ENCODE measurements around the gene PRDM15. TPM values are rescaled to one million over a fixed set of nuclear protein-coding genes. Genes with fewer than 3 reads are reported as not detected.

The PRDM15 gene, protein sequence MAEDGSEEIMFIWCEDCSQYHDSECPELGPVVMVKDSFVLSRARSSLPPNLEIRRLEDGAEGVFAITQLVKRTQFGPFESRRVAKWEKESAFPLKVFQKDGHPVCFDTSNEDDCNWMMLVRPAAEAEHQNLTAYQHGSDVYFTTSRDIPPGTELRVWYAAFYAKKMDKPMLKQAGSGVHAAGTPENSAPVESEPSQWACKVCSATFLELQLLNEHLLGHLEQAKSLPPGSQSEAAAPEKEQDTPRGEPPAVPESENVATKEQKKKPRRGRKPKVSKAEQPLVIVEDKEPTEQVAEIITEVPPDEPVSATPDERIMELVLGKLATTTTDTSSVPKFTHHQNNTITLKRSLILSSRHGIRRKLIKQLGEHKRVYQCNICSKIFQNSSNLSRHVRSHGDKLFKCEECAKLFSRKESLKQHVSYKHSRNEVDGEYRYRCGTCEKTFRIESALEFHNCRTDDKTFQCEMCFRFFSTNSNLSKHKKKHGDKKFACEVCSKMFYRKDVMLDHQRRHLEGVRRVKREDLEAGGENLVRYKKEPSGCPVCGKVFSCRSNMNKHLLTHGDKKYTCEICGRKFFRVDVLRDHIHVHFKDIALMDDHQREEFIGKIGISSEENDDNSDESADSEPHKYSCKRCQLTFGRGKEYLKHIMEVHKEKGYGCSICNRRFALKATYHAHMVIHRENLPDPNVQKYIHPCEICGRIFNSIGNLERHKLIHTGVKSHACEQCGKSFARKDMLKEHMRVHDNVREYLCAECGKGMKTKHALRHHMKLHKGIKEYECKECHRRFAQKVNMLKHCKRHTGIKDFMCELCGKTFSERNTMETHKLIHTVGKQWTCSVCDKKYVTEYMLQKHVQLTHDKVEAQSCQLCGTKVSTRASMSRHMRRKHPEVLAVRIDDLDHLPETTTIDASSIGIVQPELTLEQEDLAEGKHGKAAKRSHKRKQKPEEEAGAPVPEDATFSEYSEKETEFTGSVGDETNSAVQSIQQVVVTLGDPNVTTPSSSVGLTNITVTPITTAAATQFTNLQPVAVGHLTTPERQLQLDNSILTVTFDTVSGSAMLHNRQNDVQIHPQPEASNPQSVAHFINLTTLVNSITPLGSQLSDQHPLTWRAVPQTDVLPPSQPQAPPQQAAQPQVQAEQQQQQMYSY
- total RNA-seq = 6.4 TPM

DNA sequence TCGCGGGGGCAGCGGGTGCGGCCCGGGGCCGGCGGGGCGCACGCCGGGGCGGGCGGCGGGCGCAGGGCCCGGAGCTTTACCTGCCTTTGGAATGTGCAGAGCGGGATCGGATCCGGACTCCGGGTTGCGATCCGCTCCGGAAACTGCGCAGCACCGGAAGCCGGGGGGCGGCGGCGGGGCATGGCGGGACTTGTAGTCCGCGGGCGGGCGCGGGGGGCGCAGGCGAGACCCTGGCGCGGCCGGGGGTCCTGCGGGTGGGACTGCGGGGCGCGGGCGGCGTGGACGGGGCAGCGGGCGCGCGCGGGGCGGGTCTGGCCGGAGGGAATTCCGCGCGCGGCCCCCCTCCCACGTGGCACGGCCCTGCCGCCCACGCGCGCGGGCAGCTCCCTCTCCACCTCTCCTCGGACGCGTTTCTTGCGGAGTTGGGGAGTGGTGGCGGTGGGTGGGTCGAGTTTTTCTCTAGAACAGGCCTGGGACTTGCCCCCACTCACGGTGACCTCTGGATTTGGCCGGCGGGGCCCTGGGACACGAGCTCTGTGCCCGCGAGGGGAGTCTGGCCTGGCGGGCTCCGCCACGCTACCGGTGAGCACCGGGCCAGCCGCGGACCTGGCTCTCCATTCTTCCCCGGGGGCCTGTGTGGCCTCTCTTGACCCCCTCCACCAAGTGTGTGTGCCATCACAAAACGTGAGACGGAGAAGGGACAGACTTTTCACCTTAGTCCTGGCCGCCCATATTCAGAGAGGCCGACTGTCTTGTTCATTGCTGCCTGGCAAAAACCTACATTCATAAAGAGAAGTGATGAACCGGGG lies at the start of gene PRDM15:
Gene PRDM15 (minus strand): TSS at position 155 of the 809 bp plus-strand sequence. CDS start 18,981 bp downstream, outside the sequence.
- peak; percentile 76 for DNase-seq (ENCODE audit: low spot score)

DNA sequence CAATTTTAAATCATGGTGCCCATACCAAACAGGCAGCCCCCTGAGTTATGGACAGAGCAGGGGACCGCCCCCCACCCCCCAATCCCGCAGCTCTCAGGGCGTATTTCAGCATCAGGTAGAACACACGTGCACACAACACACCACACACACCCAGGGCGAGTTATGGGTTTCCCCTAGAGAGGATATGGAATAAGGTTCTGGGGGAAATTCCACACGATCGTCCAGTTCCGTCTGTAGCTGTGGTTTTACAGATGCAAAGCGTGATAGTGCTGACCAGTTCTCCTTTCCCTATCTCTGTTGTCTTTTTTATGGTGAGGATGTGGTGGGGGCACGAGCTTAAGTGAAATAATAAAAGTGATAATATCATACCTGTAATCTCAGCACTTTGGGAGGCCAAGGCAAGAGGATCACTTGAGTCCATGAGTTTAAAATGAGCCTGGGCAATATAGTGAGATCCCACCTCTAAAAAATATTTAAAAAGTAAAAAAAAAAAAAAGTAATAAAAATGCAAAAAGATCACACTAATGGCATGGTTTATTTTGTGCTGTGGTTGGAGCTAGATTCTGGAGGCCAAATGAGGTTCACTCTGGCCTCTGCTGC lies 49.6 kb upstream of the PRDM15 start:
- DNase-seq (ENCODE audit: low spot score) = no peak

DNA sequence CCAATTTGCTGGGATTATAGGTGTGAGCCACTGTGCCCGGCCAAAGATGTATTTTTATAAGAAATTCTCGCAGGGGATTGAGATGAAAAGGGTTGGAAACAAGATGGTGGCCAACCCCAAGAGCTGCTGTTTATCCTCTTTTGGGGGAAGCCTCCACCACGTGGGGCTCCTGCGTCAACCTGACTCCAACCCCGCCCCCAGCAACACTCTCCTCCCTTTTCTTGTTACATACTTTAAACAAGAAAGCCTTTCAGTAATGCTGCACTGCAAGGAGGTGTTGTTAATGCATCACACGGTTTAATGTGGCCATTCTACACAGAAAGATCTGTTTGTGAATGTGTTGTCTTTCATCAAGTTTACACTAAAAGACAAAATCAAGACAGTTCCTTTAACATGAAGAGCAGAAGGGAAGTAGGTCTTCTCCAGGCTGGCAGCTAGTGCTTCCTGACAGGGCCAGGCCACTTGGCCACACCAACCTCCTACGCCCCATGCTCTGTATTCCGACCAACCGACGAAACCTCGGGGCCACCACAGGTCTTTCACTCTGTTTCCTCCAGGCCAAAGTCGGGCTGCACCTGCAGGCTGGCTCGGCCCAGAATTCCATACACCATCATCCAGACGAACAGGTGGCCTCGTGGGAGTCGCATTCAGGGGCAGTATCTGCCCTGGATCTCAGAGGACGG lies 48.7 kb upstream of the PRDM15 start:
- no peak for DNase-seq (ENCODE audit: low spot score)

DNA sequence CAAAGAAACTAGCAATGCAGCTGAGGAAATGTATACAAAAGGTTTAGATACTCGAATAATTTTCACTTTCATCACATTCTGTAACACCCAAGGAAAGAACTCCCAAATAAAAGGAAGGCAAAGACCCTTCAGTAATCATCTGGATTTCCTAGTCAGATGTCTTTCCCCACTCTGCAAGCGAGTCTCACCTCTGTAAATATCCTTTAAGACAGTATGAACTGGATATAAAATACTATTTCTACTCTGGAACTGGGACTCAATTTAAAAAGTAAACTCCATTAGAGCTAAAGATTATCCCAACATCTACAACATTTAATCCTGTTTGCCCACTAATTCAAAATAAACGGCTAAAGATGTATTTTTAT lies 47.6 kb upstream of the PRDM15 start:
- no peak for DNase-seq (ENCODE audit: low spot score)

DNA sequence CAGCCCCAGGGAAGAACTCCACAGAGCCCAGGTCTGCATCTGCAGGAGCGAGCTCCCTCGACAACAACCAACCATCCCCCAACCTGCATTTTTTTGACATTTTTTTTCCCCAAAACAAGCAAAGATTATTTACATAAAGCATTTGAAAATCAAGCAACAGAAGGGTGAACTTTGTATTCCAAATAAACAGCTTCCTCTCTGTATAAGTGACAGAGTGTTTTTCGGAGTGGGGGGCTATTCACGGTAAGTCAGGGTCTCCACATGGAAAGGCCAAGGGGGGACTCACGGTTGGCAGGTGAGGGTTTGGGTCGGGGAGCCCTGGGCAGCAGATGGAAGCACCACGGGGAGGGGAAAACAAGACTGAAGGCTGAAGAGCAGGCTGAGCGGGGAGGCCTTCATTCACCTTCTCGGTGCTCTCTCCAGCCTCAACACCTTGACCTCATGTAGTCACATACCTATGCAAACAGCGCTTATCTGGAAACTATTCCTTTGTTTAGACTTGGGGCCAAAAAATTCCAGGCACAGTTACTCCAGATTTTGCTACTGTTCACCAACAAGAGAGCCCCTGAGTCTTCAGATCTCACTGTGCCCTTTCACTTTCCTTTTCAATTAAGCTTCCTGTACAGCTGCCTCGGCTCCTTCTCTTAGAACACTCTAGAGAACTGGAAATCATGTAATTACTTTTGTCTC lies 47.1 kb upstream of the PRDM15 start:
- peak; percentile 32 for DNase-seq (ENCODE audit: low spot score)

DNA sequence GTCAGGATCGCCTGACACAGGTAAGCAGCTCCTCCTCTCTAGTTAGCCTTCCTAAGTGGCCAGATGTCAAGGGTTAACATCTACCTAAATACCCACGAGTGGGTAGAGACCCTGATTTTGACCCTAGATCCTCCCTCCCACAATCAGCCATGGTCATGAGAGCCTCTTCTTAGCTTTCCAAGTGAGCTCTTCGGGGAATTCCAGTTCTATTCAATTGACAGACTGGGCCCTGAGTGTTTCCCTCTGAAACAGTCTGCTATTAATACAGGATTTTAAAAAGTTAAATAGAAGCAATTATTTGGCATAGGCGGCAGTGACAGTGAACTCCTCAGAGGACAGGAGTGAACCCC lies 46.6 kb upstream of the PRDM15 start:
- no peak for DNase-seq (ENCODE audit: low spot score)

DNA sequence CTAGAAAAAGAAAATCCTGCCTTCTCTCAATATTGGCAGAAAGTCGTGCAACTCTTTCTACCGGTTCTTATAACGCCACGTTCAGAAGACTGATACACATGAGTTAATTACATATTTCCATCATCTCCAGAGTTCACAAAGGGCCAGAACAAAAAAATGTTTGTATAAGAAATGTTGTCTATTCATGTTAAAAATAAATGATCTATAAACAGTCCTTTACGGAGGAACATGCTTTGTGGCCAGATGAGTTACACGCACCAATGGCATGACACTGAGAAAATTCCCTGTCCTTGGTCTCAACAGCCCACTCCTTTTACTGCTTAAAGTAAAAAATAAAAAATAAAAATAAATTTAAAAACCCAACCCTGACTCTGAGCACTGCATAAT lies 45.2 kb upstream of the PRDM15 start:
- DNase-seq (ENCODE audit: low spot score) = no peak

DNA sequence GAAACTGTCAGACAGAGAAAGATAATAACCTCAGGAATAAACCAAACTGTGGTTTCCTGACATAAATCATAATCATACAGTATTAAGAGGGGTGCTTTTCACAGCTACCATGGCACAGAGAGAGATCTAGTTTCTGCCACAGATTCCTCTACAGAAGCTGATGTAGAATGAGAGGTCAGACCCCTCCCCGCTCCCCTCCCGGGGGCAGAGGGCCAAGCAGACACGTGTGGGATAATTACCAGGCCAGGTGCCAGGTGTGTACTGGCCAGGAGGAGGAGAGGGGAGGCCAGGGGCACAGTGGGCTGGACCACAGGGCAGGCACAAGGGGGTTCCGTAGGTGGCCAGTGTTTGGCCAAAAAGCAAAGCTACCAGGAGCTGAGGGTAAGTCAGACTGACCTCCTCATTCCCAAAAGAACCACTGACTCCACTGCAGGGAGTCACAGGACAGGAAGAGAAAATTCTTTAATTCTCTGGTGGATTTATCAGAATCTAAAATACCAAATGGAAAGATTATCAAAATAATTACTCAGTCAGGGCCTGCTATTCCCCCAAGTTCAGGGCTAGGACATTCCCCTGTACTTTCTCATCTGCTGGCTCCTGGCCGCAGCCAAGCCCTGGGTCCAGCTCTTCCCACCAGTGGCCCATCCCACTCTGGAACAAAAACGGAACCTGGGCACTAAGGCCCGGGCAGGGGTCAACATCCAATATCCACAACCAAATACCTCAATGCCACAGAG lies 44.7 kb upstream of the PRDM15 start:
- DNase-seq (ENCODE audit: low spot score) = no peak

DNA sequence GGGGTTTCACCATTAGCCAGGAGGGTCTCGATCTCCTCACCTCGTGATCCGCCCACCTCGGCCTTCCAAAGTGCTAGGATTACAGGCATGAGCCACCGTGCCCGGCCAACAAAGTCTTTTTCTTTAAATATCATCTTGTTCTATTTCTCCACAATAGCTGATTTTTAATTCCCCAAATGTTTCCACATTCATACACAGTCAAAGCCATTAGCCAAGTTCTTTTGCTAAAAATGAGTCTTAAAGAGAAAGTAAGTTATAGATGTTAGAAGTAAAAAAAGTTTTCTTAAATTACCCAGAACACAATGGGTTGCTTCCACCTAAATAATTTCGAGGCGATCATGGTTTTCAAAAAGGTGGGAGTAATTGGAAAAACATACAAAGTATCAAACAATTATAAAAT lies 44.0 kb upstream of the PRDM15 start:
- no peak for DNase-seq (ENCODE audit: low spot score)

DNA sequence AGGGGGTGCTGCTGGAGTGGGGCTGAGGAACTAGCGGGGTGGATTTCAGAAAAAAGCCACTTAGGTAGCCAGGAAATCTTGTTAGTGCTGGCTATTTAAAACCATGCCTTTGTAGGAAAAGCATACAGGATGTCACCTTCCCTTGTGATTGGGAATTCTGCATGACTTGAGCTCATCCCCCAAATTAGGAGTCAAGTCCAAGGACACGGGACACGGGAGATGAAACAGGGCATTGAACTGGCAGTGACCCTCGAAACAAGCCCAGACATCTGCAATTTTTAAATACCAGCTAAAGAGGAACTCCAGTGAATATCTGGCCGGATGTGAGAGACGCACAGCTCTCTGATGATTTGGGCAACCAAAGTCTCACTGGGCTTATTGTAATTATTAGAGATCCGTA lies 41.9 kb upstream of the PRDM15 start:
- no peak for DNase-seq (ENCODE audit: low spot score)

DNA sequence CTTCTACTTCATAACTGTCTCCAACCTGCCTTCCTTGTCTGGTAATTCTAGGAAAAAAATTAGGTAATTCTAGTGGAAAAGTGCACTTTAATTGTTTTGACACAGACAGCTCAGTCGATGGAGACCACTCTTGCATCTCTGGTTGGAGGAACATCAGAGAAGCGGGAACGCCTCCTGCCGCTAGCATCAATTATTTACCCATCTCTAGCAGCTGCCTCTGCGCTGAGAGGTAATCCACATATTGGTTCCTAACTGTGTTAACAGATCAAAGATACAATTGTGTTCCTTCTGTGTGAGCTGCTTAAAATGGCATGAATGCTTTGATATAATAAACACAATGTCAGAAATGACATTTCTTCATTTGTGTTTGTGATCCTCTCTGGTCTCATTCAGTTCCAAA lies 41.3 kb upstream of the PRDM15 start:
- DNase-seq (ENCODE audit: low spot score) = no peak

DNA sequence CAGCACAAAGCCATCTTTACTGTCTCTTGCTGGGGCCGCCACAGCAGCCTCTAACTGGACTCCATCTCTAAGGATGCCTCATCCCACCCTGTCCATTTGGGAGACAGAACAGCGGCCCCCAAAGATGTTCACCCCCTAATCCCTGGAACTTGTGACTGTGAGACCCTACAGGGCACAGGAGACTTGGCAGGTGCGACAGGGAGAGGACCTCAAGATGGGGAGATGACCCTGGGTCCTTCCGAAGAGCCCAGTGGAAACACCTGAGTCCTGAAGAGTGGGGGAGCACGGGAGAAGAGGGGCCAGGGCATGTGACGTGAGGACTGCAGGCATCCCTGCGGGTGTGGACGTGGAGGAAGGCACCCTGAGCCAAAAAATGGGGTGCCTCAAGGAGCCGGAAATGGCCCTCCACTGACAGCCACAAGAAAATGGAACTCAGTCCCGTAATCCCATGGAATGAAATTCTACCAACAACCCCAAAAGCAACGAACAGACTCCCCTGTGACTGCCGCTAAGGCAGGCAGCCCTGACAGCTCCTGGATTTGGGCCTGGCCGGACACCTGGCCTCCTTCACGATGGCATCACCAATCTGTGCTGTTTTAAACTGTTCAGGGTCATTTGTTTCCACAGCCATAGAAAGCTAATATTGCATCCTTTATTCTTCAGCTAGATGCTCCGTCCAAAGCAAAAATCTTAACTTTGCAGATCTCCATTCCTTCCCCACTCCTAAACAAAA lies 40.7 kb upstream of the PRDM15 start:
- DNase-seq (ENCODE audit: low spot score) = no peak

DNA sequence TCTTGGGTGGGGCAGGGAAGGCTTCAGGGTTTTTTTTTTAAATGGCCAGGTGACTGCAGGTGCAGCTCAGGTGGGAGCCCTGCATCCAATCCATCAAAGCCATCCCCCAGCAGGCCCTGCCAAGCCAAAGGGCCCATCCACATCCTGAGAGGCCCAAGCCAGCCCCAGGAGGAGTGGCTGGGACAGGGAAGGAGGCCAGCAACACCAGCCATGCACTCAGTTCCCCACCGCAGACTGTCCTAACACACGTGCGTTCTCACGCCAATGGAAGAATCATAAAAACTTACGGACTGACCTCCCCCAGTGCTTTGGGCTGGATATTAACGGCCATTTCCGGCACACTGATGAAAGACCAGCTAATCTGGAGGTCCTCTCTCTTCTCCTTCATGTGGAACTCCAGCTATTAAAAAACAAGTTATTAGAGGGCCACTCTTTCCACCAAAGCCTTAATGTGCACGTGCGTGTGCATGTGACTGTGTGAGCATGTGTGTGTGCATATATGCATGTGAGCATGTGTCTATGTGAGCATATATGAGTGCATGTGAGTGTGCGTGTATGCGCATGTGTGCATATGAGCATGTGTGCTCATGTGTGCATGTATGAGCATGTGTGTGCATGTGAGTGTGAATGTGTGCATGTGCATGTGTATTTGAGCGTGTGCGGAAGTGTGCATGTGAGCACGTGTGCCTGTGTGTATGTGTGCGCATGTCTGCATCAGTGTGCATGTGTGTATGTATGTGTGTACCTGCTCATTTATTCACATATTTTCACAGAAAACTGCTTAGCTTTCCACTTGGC lies 39.6 kb upstream of the PRDM15 start:
- DNase-seq (ENCODE audit: low spot score) = no peak

DNA sequence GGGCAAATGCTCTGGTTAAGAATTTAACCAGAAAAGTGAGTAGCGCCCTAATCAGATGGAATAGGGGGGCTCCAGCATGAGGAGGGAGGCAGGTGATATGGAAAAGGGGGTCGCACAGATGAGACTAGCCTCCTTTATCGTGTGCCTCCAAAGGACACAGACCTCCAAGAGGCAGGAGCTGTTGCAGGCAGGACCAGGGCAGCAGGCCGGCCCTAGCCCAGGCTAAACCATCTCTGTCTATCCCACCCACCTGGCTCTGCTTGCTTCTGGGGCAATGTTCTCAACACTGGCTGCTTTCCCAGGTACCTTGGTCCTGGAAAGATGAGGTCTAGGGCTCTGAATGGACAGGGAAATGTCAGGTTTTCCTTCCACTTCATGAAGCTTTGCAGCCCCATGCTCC lies 38.4 kb upstream of the PRDM15 start:
- DNase-seq (ENCODE audit: low spot score) = no peak

DNA sequence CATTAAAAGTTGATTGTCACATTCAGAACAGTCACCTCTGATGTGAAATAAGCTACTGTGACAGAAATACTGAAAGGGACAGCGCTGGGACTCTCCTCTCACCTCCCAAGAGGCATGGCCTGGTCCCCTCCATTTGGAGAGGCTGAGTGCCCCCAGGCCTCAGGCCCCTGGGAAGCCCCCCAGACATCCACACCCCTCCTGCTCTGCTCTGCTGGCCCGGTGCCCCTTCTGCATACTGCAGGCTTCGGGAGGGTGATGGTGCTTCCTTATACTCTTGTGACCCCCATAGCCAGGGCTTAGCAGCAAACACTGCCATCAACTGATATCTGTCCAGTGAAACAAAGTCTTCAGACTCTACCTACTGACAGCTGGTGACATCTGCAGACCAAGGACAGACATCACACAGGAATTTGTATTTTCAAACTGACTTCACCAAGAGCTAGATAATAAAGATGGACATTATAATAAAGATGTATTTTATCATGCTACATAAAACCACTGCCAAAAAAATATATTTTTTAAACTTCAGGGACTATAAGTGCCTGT lies 37.8 kb upstream of the PRDM15 start:
- DNase-seq (ENCODE audit: low spot score) = no peak

DNA sequence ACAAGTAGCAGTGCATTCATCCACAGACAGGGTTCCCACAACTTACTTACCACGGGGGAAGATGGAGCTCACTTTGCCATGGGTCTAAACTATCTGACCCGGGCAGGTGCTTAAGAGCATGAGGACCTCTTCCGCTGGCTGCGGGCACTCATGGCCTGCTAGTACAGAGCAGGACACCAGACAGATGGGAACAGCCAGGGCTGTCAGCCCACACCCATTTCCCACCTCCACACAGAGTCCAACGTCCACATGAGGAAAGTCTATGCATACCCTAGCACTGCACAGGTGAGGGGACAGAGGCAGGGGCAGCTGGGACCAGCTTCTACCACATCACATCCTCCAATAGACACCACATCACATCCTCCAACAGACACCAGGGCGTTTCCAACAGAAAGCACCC lies 35.8 kb upstream of the PRDM15 start:
- DNase-seq (ENCODE audit: low spot score) = no peak

DNA sequence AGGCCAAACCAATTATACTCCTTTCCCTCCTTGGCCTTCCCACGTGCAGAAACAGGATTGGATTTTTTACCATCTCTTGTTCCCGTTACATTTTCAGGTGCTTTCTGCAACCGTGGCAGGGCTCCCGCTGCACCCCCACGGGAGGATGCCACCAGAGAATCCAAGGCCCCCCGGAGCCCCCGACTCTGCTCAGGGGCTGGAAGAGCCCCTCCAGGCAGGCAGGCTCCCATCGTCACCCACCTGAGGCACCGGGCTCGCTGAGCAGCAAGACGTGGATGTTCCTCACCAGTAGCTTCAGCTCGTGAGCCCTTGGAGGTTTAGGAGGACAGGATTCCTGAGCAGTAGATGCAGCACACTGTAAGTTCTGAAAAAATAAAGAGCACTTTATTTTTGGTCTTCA lies 35.2 kb upstream of the PRDM15 start:
- no peak for DNase-seq (ENCODE audit: low spot score)

DNA sequence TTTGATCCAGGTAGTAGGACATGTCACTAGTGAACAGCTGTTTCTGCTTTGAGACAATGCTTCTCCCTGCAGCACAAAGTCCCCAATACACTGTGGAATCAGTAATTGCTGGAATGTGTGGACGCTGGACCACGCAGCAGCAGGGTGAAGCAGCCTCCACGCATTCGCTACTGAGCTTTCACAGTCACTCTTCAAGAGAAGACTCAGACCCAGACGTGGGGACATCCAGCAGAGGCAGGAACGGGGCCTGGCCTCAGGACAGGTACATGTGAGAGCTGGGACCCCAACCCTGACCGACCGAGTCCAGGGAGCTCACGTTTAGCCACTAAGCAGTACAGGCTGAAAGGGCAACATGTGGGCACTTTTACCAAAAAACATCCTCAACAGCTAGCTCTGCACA lies 34.1 kb upstream of the PRDM15 start:
- DNase-seq (ENCODE audit: low spot score) = no peak
